OCI-LY7 (cell line): ENCODE data around the gene PCK2. TPM values are rescaled to one million over a fixed set of nuclear protein-coding genes. Genes with fewer than 3 reads are reported as not detected.

Source experiments
- BruUV-seq: library from RNA; stranded (reverse); fragments of 400-500 nt; replicated peaks from 2 replicates; lab custom pipeline; 2021; lab: Mats Ljungman, UMichigan
- CTCF ChIA-PET: fragments of 300-600 bp; sonication (Branson Sonifier 250); formaldehyde crosslinking; loops from one replicate; lab custom pipeline; 2022; ENCODE audit warnings: antibody characterized with exemption; ENCODE audit not compliant: unreplicated experiment; lab: Charles Lee
- POLR2A ChIA-PET: fragments of 300-600 bp; sonication (Branson Sonifier 250); formaldehyde crosslinking; loops from one replicate; lab custom pipeline; 2022; ENCODE audit warnings: antibody characterized with exemption; lab: Charles Lee
- DNase-seq: peaks from one replicate; pipeline ENCODE4 v3.0.0-alpha.2; 2015; ENCODE audit warnings: low spot score
- H2AFZ ChIP-seq: fragments of 200-600 bp; sonication (generic), shearing (Covaris generic); 2 replicates; pipeline ENCODE4 v1.6.1; 2014; ENCODE audit warnings: mild to moderate bottlenecking, antibody characterized with exemption, low read length, moderate library complexity
- H3K27ac ChIP-seq: fragments of 200-600 bp; sonication (generic); 2 replicates; pipeline ENCODE4 v1.5.1; 2014; ENCODE audit warnings: mixed run types, low read depth, mild to moderate bottlenecking, moderate library complexity, low read length, inconsistent platforms; ENCODE audit not compliant: poor library complexity, severe bottlenecking
- H3K36me3 ChIP-seq: fragments of 200-600 bp; sonication (generic); 2 replicates; pipeline ENCODE4 v1.6.1; 2014; ENCODE audit warnings: mild to moderate bottlenecking, antibody characterized with exemption, low read length, moderate library complexity, mixed read lengths; ENCODE audit not compliant: insufficient read depth
- H3K4me1 ChIP-seq: fragments of 200-600 bp; sonication (generic); 2 replicates; pipeline ENCODE4 v1.5.1; 2014; ENCODE audit warnings: mild to moderate bottlenecking, low read length; ENCODE audit not compliant: insufficient read depth, poor library complexity, severe bottlenecking
- H3K4me2 ChIP-seq: fragments of 200-600 bp; sonication (generic); 2 replicates; pipeline ENCODE4 v1.6.1; 2014; ENCODE audit warnings: mild to moderate bottlenecking, low read length
- H3K4me3 ChIP-seq: fragments of 200-600 bp; sonication (generic); 2 replicates; pipeline ENCODE4 v1.5.1; 2014; ENCODE audit warnings: mild to moderate bottlenecking, low read depth, low read length; ENCODE audit not compliant: poor library complexity, severe bottlenecking
- H3K79me2 ChIP-seq: fragments of 200-600 bp; sonication (generic); 2 replicates; pipeline ENCODE4 v1.6.1; 2016; ENCODE audit warnings: low read depth, mild to moderate bottlenecking, low read length, moderate library complexity, mixed read lengths; ENCODE audit not compliant: insufficient read depth
- H3K9me2 ChIP-seq: fragments of 200-600 bp; sonication (generic); 2 replicates; pipeline ENCODE4 v1.6.1; 2016; ENCODE audit warnings: mild to moderate bottlenecking, low read length, mixed read lengths; ENCODE audit not compliant: insufficient read depth
- H3K9me3 ChIP-seq: fragments of 200-600 bp; sonication (generic); 2 replicates; pipeline ENCODE4 v1.6.1; 2014; ENCODE audit warnings: mild to moderate bottlenecking, mixed run types, low read length, mixed read lengths
- H4K20me1 ChIP-seq: fragments of 200-600 bp; sonication (generic); 2 replicates; pipeline ENCODE4 v1.6.1; 2014; ENCODE audit warnings: mild to moderate bottlenecking, antibody characterized with exemption, low read length, moderate library complexity, mixed read lengths; ENCODE audit not compliant: insufficient read depth
- EZH2phosphoT487 ChIP-seq: fragments of 200-600 bp; sonication (generic); IDR thresholded peaks from 2 replicates; pipeline ENCODE4 v1.6.1; 2018; ENCODE audit warnings: low read depth, borderline replicate concordance, mild to moderate bottlenecking, mixed run types, antibody characterized with exemption, low read length, moderate library complexity, mixed read lengths
- intact Hi-C: fragments of 100-400 bp; cut with micrococcal nuclease; formaldehyde crosslinking; loops from one replicate; pipeline ENCODE4 v1.10.0; 2022; ENCODE audit not compliant: unreplicated experiment
- total RNA-seq, 2 experiments: library from RNA; depleted of rRNA in 1 of 2; stranded (reverse); fragments of >200 nt in 1 of 2; shearing (Covaris generic) in 1 of 2; gene quantifications; 2 replicates each; pipeline ENCODE4 v1.2.3, GENCODE V29; 2014 to 2022
- TF ChIP-seq, protein P1 (sequence below): fragments of 200-600 bp; sonication (generic); conservative IDR thresholded peaks from 2 replicates; pipeline ENCODE4 v1.5.1; 2014; ENCODE audit warnings: mild to moderate bottlenecking, antibody characterized with exemption, low read length, moderate library complexity, mixed read lengths

Gene PCK2
- total RNA-seq, 2 experiments from 2014 or later, result 43.6 to 130 TPM

DNA sequence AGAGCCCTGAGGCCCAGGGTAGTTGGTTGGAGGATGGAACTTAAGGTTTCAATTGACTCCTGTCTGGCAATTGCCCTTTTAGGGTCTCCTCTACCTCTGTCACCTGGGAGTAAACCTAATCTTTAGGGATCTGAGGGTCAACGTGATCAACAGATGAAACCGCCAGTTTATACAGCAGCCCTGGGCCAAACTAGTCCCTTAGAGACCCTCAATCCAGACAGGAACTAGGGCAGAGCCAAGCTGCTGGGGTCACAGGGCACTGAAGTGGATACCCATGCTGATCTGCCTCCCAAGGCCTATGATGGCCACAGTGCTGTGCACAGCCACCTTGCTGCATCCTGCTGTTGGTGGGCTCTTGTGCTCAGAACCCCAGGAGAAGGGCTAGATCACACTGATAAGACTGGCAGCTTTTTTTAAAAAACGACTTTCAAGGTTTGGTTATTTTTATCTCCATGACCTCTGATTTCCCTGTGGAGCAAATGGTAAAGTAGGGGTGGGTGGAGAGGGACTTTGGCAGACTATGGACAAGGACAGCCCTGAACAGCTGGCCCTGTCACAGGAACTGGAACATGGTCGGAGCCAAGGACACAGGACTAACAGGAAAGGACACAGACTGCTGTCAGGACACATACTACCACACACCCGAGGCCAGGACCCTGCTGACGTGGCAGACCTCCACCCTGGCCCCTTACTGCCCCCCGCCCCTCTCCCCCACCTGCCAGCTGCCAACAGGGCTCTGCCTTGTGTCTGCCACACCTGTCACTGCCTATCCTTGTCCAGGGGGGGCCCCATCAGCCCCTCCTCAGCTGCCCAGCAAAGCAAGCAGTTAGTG is 36.8 kb downstream of the PCK2 start:
- Histone ChIP-seq H3K4me2 (no peak overlapping the region), H4K20me1 (no peaks in the 10 kb centered on the region), H3K9me3 (no peaks in the 10 kb centered on the region), H3K36me3 (no peaks in the 10 kb centered on the region), H3K9me2 (no peaks in the 10 kb centered on the region), H3K27ac (no peak overlapping the region), H3K4me1 (peaks cover 27% of the 10 kb centered on the region), H3K4me3 (no peak overlapping the region), H3K79me2 (no peaks in the 10 kb centered on the region), H2AFZ (no peak overlapping the region)
- POLR2A ChIA-PET, result interaction anchor here (0.7 kb wide), 1 partner anchor 164 kb away, joined by 3 read pairs; no protein-coding TSS in a partner anchor
- intact Hi-C loops, result no loop called here
- no TSS peak for BruUV-seq
- no peak for DNase-seq
- CTCF ChIA-PET, result no interaction called here
- TF ChIP-seq, protein P1, sequence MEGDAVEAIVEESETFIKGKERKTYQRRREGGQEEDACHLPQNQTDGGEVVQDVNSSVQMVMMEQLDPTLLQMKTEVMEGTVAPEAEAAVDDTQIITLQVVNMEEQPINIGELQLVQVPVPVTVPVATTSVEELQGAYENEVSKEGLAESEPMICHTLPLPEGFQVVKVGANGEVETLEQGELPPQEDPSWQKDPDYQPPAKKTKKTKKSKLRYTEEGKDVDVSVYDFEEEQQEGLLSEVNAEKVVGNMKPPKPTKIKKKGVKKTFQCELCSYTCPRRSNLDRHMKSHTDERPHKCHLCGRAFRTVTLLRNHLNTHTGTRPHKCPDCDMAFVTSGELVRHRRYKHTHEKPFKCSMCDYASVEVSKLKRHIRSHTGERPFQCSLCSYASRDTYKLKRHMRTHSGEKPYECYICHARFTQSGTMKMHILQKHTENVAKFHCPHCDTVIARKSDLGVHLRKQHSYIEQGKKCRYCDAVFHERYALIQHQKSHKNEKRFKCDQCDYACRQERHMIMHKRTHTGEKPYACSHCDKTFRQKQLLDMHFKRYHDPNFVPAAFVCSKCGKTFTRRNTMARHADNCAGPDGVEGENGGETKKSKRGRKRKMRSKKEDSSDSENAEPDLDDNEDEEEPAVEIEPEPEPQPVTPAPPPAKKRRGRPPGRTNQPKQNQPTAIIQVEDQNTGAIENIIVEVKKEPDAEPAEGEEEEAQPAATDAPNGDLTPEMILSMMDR, result no peak
- TF ChIP-seq EZH2phosphoT487, result no peak

DNA sequence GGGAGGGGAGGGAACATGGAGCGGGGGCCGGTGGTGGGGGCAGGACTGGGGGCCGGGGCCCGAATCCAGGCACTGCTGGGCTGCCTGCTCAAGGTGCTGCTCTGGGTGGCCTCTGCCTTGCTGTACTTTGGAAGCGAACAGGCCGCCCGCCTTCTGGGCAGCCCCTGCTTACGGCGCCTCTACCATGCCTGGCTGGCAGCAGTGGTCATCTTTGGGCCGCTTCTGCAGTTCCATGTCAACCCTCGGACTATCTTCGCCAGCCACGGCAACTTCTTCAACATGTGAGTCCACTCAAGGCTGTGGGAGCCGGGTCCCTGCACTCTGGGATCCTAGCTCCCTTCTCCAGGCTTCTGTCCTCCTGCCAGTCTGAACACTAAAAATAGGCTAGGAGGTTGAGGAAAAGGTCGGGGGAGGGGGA is 37.4 kb downstream of the PCK2 start:
- no peak for TF ChIP-seq EZH2phosphoT487
- TF ChIP-seq, protein P1, result no peak
- Histone ChIP-seq H3K36me3 (no peaks in the 10 kb centered on the region), H3K4me1 (peaks cover 27% of the 10 kb centered on the region), H3K4me3 (no peak overlapping the region), H4K20me1 (no peaks in the 10 kb centered on the region), H3K9me2 (no peaks in the 10 kb centered on the region), H3K9me3 (no peaks in the 10 kb centered on the region), H2AFZ (no peak overlapping the region), H3K4me2 (no peak overlapping the region), H3K79me2 (no peaks in the 10 kb centered on the region), H3K27ac (no peak overlapping the region)
- CTCF ChIA-PET, result no interaction called here
- POLR2A ChIA-PET, result interaction anchor here (2.8 kb wide), 1 partner anchor 16 kb away, joined by 11 read pairs; no protein-coding TSS in a partner anchor
- no TSS peak for BruUV-seq
- no peak for DNase-seq
- intact Hi-C loops, result no loop called here
